GM18951 (cell line): ENCODE measurements around the gene CHMP4A.

Experiments used
- POLR2A ChIP-seq: IDR thresholded peaks from 4 replicates; pipeline ENCODE4 v1.6.1; 2011; ENCODE audit warnings: mild to moderate bottlenecking; ENCODE audit not compliant: insufficient read length, insufficient read depth; ENCODE audit errors: extremely low read depth
- in situ Hi-C: fragments of 300-500 bp; cut with MboI; formaldehyde crosslinking; loops from one replicate; pipeline ENCODE4 v1.12.0; 2022; ENCODE audit warnings: low sequenced_read_pairs, mixed read lengths, inconsistent platforms; ENCODE audit not compliant: unreplicated experiment

Gene CHMP4A

GRCh38 chr14:24189059-24189375 is 24.3 kb downstream of the CHMP4A start:
- TF ChIP-seq POLR2A: no peak

GRCh38 chr14:24188251-24189058 is 24.8 kb downstream of the CHMP4A start, which contains the start of gene IPO4:
Gene IPO4, minus strand, starts transcription at chr14:24188816. Its CDS starts 29 bp downstream, at chr14:24188787.
- peak; percentile 91 for TF ChIP-seq POLR2A
- in situ Hi-C loops: no loop called here

More at GRCh38 chr14:24189059-24189375, 24.3 kb downstream of the CHMP4A start:
- in situ Hi-C loops: no loop called here

GRCh38 chr14:24187539-24187915 is 25.8 kb downstream of the CHMP4A start:
- in situ Hi-C loops: no loop called here

GRCh38 chr14:24186831-24187538 is 26.3 kb downstream of the CHMP4A start:
- TF ChIP-seq POLR2A: no peak
- in situ Hi-C loops: no loop called here

More at GRCh38 chr14:24187539-24187915, 25.8 kb downstream of the CHMP4A start:
- no peak for TF ChIP-seq POLR2A

- TF ChIP-seq POLR2A: no peak
- in situ Hi-C loops: no loop called here
These were observed 27.5 kb downstream of the CHMP4A start for GRCh38 chr14:24185741-24186140.

GRCh38 chr14:24185026-24185425 is 28.3 kb downstream of the CHMP4A start:
- TF ChIP-seq POLR2A: no peak
- in situ Hi-C loops: no loop called here

- no peak for TF ChIP-seq POLR2A
- in situ Hi-C loops: no loop called here
These were observed 29.0 kb downstream of the CHMP4A start for GRCh38 chr14:24184104-24184970.

GRCh38 chr14:24183014-24183481 is 30.2 kb downstream of the CHMP4A start:
- no peak for TF ChIP-seq POLR2A
- in situ Hi-C loops: no loop called here

- TF ChIP-seq POLR2A: no peak
- in situ Hi-C loops: no loop called here
These were observed 31.0 kb downstream of the CHMP4A start for GRCh38 chr14:24182110-24182882.

- in situ Hi-C loops: no loop called here
- peak; percentile 31 for TF ChIP-seq POLR2A
These were observed 31.8 kb downstream of the CHMP4A start for GRCh38 chr14:24181371-24182077.

- in situ Hi-C loops: no loop called here
- TF ChIP-seq POLR2A: peak; percentile 10
These were observed 33.1 kb downstream of the CHMP4A start for GRCh38 chr14:24179961-24180796.
